ENCODE measurements around the gene FGFRL1. TPM values are rescaled to one million over a fixed set of nuclear protein-coding genes. Genes with fewer than 3 reads are reported as not detected.
"Not testable (repeated sequence)": the region's sequence is repeated elsewhere in the genome, so short reads cannot be mapped to it uniquely, and the experiment has no call there.

Gene FGFRL1
- total and polyA plus RNA-seq, 3 donors from 2014 or later: 13.7 to 25.6 (median 14.4) TPM

GRCh38 chr4:1045595-1046201 lies 34.3 kb downstream of the FGFRL1 start:
- no peak for DNase-seq
- Histone ChIP-seq H3K27ac (no peak overlapping the region), H3K36me3 (ENCODE audit: low read depth, missing control alignments) (no peaks in the 10 kb centered on the region), H3K4me3 (no peak overlapping the region), H3K9me3 (no peaks in the 10 kb centered on the region), H3K27me3 (no peaks in the 10 kb centered on the region), H3K4me1 (peaks cover 10% of the 10 kb centered on the region)
- TF ChIP-seq, protein P1, sequence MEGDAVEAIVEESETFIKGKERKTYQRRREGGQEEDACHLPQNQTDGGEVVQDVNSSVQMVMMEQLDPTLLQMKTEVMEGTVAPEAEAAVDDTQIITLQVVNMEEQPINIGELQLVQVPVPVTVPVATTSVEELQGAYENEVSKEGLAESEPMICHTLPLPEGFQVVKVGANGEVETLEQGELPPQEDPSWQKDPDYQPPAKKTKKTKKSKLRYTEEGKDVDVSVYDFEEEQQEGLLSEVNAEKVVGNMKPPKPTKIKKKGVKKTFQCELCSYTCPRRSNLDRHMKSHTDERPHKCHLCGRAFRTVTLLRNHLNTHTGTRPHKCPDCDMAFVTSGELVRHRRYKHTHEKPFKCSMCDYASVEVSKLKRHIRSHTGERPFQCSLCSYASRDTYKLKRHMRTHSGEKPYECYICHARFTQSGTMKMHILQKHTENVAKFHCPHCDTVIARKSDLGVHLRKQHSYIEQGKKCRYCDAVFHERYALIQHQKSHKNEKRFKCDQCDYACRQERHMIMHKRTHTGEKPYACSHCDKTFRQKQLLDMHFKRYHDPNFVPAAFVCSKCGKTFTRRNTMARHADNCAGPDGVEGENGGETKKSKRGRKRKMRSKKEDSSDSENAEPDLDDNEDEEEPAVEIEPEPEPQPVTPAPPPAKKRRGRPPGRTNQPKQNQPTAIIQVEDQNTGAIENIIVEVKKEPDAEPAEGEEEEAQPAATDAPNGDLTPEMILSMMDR (IDR thresholded peaks at IDR 0.05): no peak
- TF ChIP-seq POLR2A (IDR thresholded peaks at IDR 0.05): no peak
- intact Hi-C loops (cut with DNase I; ENCODE audit: low total_unique reads): no loop called here
- WGBS, 2 donors: 52 to 58% methylated on average over 15 to 33 of the region's 36 CpGs

DNA sequence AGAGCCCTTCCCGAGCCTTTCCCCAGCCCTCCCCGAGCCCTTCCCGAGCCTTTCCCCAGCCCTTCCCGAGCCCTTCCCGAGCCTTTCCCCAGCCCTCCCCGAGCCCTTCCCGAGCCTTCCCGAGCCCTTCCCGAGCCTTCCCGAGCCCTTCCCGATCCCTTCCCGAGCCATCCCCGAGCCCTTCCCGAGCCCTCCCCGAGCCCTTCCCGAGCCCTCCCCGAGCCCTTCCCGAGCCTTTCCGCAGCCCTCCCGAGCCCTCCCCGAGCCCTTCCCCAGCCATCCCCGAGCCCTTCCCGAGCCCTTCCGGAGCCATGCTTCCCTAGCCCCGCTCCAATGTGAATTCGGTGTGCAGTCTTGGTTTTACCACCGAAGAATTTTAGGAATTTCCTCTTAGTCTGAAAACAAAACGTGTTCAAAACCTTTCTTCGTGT lies 35.2 kb downstream of the FGFRL1 start:
- H3K9me3 ChIP-seq; H3K36me3 ChIP-seq (ENCODE audit: low read depth, missing control alignments); H3K4me3 ChIP-seq; intact Hi-C loops (cut with DNase I; ENCODE audit: low total_unique reads); H3K27me3 ChIP-seq; H3K27ac ChIP-seq; H3K4me1 ChIP-seq: not testable (repeated sequence)
- DNase-seq: peak; percentile 75
- 19 to 20% methylated on average over 29 of the region's 29 CpGs for WGBS, 2 donors

GRCh38 chr4:1047106-1047975 lies 35.9 kb downstream of the FGFRL1 start:
- WGBS, 2 donors: 49 to 58% methylated on average over 10 to 40 of the region's 41 CpGs
- peaks cover 10% of the 10 kb centered on the region for H3K4me1 ChIP-seq
- no peaks in the 10 kb centered on the region for H3K36me3 ChIP-seq (ENCODE audit: low read depth, missing control alignments)
- no peak for DNase-seq
- H3K4me3 ChIP-seq: no peak overlapping the region
- no peak overlapping the region for H3K27ac ChIP-seq
- H3K27me3 ChIP-seq: no peaks in the 10 kb centered on the region
- TF ChIP-seq, protein P1 (IDR thresholded peaks at IDR 0.05): no peak
- TF ChIP-seq POLR2A (IDR thresholded peaks at IDR 0.05): no peak
- H3K9me3 ChIP-seq: no peaks in the 10 kb centered on the region
- intact Hi-C loops (cut with DNase I; ENCODE audit: low total_unique reads): no loop called here

- intact Hi-C loops (cut with DNase I; ENCODE audit: low total_unique reads): no loop called here
- WGBS, 2 donors: 63 to 69% methylated on average over 31 to 32 of the region's 34 CpGs
- no peaks in the 10 kb centered on the region for H3K36me3 ChIP-seq (ENCODE audit: low read depth, missing control alignments)
- no peak overlapping the region for H3K4me3 ChIP-seq
- no peaks in the 10 kb centered on the region for H3K9me3 ChIP-seq
- H3K27me3 ChIP-seq: no peaks in the 10 kb centered on the region
- DNase-seq: no peak
- H3K4me1 ChIP-seq: peaks cover 10% of the 10 kb centered on the region
- no peak overlapping the region for H3K27ac ChIP-seq
- no peak for TF ChIP-seq POLR2A (IDR thresholded peaks at IDR 0.05)
- TF ChIP-seq, protein P1 (IDR thresholded peaks at IDR 0.05): no peak
Measured at GRCh38 chr4:1047976-1048772, 36.7 kb downstream of the FGFRL1 start.

All from testis (tissue), 3 donors.